NCI-H1930 (cell line): ENCODE measurements around the gene KAZN.

Experiments used
- DNase-seq, 2 experiments: peaks; one replicate each; lab custom pipeline; 2025; lab: John Stamatoyannopoulos, UW

KAZN gene

DNA sequence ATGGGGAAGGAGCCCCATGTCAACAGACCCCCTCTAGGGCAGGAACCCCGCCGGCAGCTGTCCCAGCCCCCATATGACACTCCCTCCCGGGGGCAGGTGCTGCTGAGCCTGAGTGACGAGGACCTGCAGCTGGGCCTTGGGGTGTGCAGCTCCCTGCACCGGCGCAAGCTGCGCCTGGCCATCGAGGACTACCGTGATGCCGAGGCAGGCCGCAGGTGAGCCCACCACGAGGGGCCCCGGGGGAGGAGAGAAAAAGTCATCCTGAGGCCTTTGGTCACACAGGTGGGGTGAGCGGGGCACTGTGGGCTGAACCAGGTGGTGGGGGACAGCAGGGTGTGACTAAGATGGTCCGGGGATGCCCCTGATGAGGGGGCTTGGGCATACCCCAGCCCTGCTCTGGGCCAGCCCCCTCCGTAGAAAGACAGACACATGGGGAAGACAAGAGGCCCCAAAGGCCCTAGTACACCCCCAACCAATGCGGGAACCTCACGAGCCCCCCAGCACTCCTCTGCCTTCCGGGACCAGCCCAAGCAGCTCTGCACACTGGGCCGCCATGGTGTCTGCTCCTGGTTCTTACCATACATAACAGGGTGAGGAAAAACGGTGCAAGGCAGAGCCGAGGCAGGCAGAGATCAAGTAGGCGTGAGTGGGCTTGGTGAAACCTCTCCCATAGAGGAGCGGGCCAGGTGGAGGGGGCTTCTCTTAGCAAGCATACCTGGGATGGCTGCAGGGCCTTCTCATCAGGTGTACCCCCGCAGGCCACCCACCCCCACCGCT is 496.4 kb downstream of the KAZN start:
- DNase-seq: no peak

DNA sequence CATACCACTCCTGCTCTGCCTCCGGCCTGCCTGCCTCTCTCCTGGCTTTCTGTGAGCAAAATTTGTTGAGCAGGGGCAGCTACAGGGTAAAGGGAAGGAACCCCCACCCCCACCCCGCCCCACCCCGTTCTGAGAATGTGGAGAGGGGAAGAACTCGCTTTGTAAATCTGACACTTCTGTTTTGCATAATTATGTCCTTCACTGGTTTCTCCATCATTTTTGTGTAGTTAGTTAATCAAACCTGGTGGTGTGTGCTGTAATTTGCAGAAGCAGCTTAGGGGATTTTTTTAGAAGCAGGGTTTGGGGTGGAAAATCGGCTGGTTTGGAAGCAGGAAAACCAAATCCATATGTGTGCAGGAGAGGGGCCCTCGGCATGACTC is 497.0 kb downstream of the KAZN start:
- no peak for DNase-seq

DNA sequence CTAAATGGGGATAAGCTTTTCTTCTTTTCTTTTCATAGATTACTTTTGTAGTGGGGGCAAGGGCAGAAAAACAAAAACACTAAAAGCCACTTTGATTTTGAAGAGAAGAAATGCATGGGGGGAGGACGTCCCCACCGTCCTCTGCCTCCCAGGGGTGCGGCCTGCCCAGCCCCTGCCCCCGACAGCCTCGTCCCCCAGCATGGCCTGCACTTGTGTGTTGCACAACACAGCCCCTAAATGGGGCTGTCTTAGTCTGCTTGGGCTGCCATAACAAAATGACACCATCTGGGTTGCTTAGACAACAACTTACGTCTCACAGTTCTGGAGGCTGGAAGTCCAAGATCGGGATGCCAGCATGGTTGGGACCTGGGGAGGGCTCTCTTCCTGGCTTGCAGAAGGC is 497.8 kb downstream of the KAZN start:
- DNase-seq: no peak

- DNase-seq: no peak
These were observed 500.0 kb downstream of the KAZN start for GRCh38 chr1:15098176-15099125.

DNA sequence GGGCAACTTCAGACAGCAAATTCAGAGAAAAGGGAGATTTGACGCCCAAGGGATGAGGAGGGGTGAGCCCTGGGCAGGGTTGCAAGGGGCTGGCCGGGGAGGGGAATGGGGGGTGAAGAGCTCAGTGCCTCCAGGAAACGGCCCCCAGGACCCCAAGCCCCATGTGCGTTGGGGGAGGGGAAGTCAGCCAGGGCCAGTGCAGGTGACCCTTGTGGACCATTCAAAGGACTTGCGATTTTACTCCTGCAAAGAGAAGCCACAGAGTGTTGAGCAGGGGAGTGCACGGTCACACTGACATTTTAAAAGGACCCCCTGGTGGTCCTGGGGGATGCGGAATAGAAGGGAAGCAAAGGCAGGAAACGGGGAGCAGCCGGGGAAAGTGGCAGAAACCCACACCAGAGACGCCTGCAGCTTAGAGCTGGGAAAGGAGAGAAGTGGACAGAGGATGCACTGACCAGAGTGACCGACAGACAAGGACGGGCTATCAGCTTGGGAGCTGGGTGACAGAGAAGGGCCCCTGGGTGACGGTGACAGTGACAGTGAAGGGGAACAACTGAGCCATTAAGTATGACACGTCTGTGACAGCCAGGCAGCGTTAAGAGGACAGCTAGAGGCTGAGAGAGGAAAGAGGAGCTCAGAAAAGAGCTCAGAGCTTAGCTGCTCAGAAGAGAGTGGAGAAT is 501.1 kb downstream of the KAZN start:
- no peak for DNase-seq

DNA sequence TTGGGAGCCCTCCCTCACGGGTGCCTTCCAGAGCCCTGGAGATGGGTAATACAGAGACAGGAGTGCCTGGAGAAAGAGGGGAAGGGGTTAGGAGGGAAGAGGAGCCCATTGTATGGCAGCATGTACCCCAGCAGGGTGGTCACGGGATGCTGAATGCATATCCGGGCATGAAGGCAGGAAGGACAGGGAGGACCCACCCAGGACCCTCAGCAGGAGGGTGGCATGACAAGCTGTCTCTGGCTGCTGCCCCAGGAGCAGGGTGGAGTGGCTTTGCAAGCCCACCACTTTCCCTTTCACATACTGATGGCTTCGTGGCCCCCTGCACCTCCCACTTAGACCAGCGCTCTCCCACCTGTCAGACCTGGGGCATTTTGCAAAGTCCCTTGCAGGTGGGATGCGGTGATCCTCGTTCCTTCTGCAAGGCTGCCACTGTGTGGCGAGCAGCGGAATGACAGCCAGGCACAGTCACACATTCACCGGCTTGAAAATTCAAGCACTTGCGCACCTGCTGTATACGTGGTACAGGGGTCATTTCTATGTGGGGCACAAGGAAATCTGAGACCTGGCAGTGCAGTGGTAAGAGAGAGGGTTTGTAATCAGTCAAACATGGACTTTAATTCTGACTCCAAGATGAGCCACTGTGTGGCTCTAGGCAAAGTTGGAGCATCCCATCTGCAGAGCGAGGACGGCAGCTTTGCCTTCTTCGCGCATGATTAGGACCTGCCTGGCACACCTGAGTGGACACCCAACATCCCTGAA is 501.8 kb downstream of the KAZN start:
- peak; percentile 16 to 54 for DNase-seq

DNA sequence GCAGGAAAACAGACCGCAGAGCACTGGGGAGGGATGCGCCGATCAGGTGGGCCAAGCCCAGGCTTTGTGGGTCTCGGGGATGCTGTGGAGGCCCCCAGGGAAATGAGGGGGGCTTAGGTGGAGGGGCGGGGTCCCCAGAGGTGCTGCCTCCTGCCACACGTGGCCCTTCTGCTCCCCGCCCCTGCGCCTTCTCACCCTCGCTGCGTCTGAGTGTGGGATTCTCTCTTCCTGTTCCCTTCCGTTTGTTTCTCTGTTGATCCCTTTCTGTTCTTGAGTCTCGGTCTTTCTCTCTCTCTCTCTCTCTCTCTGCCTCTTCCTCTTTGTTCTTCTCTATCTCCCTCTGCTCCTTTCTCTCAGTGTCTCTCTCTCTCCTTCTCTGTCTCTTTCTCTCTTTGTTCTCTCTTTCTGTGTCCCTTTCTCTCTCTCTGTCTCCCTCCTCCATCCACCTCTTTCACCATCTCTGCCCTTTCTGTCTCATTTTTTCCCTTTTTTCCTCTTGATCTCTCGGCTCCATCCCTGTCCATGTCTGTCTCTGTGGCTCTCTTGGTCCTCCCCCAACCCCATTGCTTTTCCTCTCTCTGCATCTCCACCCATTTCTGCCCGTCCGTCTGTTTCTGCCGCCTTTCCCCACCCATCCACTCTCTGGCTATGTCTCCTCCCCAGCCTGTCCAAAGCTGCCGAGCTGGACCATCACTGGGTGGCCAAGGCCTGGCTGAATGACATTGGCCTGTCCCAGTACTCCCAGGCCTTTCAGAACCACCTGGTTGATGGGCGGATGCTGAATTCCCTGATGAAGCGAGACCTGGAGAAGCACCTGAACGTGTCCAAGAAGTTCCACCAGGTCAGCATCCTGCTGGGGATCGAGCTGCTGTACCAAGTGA is 502.6 kb downstream of the KAZN start:
- DNase-seq: no peak

GRCh38 chr1:15101801-15102200 is 503.3 kb downstream of the KAZN start:
- no peak for DNase-seq

- DNase-seq: no peak
These were observed 504.2 kb downstream of the KAZN start for GRCh38 chr1:15102646-15103045.

DNA sequence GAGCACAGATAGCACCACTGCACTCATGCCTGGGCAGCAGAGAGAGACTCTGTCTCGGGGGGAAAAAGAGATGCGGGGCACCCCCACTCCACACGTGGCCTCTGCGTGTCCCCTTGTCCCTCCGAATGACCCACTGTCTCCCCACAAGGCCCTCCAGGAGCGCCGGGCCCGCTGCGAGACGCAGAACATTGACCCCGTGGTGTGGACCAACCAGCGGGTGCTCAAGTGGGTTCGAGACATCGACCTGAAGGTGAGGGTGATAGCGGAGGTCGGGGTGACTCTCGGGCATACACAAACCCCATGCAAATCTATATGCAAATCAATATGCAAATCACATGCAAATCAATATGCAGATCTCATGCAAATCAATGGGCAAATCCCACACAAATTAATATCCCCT is 504.7 kb downstream of the KAZN start:
- no peak for DNase-seq

GRCh38 chr1:15103906-15104305 is 505.4 kb downstream of the KAZN start:
- no peak for DNase-seq

GRCh38 chr1:15104768-15105167 is 506.3 kb downstream of the KAZN start:
- no peak for DNase-seq

- no peak for DNase-seq
These were observed 508.1 kb downstream of the KAZN start for GRCh38 chr1:15106608-15107007.

DNA sequence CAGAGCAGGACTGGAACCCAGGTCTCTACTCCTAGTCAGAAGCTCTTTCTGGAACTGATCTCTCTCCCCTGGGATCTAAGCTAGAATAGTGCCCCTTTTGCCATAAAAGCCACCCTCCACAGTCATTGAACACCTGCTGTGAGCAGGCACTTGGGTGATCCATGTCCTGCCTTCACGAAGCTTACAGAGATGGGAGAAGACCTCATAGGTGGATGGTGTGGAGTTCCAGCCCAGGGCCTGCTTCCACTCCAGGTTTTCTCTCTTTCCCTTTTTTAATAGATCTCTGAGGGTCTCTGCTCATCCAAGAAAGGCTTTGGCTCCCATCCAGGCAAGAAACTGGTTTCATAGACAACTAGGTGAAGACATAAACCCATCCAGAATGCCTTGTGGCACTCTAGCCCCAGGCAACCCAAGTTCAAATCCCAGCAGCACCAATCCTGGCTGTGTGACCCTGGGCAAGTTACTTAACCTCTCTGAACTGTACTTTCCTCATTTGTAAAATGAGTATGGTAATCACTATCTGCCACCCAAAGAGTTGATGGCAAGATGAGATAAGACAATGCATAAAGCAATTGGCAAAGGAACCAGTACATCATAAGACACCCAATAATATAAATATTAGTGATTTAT is 508.7 kb downstream of the KAZN start:
- no peak for DNase-seq

DNA sequence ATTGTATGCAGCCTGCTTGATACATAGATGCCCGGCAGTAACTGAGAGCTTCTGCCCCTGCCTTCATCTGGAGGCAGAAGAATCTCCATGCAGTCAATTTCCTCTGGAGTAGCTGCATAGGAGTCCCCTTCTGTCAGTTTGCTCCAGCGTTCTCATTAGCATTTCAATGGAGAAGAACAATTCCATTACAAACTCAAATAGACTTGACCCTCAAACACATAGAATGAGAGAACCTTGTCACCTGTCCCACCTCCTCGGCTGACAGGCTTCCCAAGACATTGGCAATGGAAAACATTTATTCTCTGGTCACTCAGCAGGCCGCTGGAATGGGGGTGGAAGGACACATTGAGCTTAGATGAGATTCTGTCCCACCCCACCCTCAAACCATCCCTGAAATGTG is 509.4 kb downstream of the KAZN start:
- no peak for DNase-seq

DNA sequence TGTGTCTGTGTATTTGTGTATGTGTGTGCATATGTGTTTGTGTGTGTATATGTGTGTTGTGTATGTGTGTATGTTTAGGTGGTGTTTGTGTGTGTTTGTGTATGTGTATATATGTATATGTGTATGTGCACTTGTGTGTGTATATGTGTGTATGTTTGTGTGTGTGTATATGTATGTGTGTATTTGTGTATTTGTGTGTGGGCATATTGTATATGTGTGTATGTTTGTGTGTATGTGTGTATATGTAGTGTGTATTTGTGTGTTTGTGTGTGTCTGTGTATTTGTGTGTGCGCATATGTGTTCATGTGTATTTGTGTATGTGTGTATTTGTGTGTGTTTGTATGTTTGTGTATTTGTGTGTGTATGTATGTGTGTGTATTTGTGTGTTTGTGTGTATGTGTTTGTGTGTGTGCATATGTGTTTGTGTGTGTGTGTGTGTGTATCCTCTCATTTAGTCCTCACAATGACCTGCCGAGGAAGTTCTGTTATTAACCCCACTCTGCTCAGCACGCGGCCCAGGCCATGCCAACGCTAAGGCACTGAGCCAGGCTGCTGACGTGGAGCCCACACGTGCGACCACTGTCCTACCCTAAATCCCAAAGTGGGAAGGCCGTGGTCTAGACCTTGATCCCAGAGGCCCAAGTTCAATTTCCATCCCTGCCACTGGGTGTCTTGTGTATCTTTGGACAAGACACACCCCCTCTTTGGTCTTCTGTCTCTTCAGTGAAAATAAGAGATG is 511.8 kb downstream of the KAZN start:
- no peak for DNase-seq

- no peak for DNase-seq
These were observed 512.4 kb downstream of the KAZN start for GRCh38 chr1:15110867-15111230.

DNA sequence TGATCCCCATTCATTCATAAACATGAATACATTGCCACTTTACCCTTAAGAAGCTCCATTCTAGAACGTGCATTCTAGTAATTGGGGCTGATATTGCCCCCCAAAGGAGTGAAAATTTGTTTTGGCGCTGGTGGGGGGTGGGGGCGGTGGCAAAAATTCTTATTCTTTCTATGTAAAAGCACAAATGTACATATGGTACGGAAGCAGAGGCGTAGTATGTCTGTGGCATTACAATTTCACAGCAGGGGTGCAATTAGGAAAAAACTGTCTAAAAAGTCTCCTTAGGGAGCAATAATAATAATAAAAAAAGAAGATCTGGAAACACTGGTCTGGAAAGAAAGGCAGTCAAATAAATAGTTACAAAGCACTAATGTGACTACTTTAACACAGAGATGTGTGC is 514.7 kb downstream of the KAZN start:
- no peak for DNase-seq

DNA sequence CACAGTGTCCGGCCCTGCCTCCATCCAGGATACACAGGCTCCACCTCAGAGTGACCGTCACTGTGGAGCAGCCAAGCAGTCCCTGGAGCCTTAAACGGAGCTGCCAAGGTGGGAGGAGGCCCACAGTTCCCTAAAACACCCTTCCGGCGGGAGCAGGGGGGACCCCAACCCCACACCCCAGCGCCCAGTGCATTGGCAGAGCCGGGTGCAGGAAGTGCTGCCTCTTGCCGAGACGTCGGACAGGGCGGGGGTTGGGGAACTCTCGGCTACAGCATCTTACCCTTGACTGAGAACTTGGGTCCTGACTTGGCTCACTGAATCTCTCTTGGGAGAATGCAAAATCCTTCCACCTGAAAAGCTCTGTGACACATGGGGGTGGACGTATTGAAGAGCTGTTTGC is 516.4 kb downstream of the KAZN start:
- DNase-seq: no peak
